Heart left ventricle (tissue), 16 donors: ENCODE measurements around the gene ANKMY2. TPM values are rescaled to one million over a fixed set of nuclear protein-coding genes. Genes with fewer than 3 reads are reported as not detected.

Source experiments
- ATAC-seq, 4 donors: fragments of 200-7000 bp; cut with Tn5 transposase; one replicate each; pipeline ENCODE4 v1.9.1; 2020 to 2022; ENCODE audit warnings: moderate library complexity in 4 of 4, mild to moderate bottlenecking in 3 of 4, moderate number of reproducible peaks in 1 of 4
- DNase-seq, 5 donors: peaks; one replicate each; pipeline ENCODE4 v3.0.0-alpha.2; 2020
- H3K27ac ChIP-seq, 12 donors: fragments of 200-600 bp; sonication (generic) in 4 of 12; one replicate each; pipeline versions ENCODE4 v1.5.0 to v1.8.0; 2016 to 2022; ENCODE audit warnings: mild to moderate bottlenecking in 2 of 12
- H3K27me3 ChIP-seq, 9 donors: fragments of 200-600 bp; sonication (generic) in 2 of 9; one replicate each; pipeline versions ENCODE4 v1.5.1 to v1.8.0; 2016 to 2022; ENCODE audit warnings: mild to moderate bottlenecking in 3 of 9
- H3K36me3 ChIP-seq, 9 donors: fragments of 200-600 bp; sonication (generic) in 2 of 9; one replicate each; pipeline versions ENCODE4 v1.5.0 to v1.8.0; 2018 to 2022; ENCODE audit warnings: mild to moderate bottlenecking in 2 of 9
- H3K4me1 ChIP-seq, 12 donors: fragments of 200-600 bp; sonication (generic) in 4 of 12; one replicate each; pipeline versions ENCODE4 v1.5.0 to v1.8.0; 2016 to 2022; ENCODE audit warnings: mild to moderate bottlenecking in 3 of 12
- H3K4me3 ChIP-seq, 12 donors: fragments of 200-600 bp; sonication (generic) in 4 of 12; one replicate each; pipeline versions ENCODE4 v1.5.0 to v1.8.0; 2017 to 2022; ENCODE audit warnings: mild to moderate bottlenecking in 9 of 12, moderate library complexity in 4 of 12
- H3K9me3 ChIP-seq, 12 donors: fragments of 200-600 bp; sonication (generic) in 4 of 12; one replicate each; pipeline versions ENCODE4 v1.5.0 to v1.8.0; 2016 to 2022; ENCODE audit warnings: mild to moderate bottlenecking in 1 of 12
- CTCF ChIP-seq, 12 donors: fragments of 200-600 bp; sonication (generic) in 4 of 12; IDR thresholded peaks; one replicate each; pipeline versions ENCODE4 v1.5.0 to v1.8.0; 2018 to 2022; ENCODE audit warnings: antibody characterized with exemption in 12 of 12, mild to moderate bottlenecking in 5 of 12
- POLR2A ChIP-seq, 2 donors: fragments of 450-650 bp; IDR thresholded peaks; one replicate each; pipeline ENCODE4 v1.6.1; 2017; ENCODE audit warnings: antibody characterized with exemption in 2 of 2, mild to moderate bottlenecking in 2 of 2, moderate library complexity in 2 of 2
- WGBS, 4 donors: extraction: QIAGEN DNeasy Blood & Tissue Kit in 2 of 4; methylation state at CpG; one replicate each; pipeline versions ENCODE4 v1.1.5 to v1.1.7; 2013 to 2018; 5-methylcytosine and 5-hydroxymethylcytosine counted together
- intact Hi-C, 10 donors: fragments of 100-400 bp; cut with DNase I; formaldehyde crosslinking; loops; one replicate each; pipeline versions ENCODE4 v1.11.1 to v1.14.2; 2022
- polyA plus RNA-seq, 2 donors: library from polyadenylated mRNA; stranded (reverse); fragments of 200-250 nt; gene quantifications; one replicate each; pipeline ENCODE4 v1.2.3, GENCODE V29; 2013
- total RNA-seq, 9 donors: library from RNA; depleted of rRNA in 2 of 9; stranded (reverse); fragments of >200 nt in 2 of 9; fragmentation: NEBNext Ultra II Directional in 3 of 9; extraction: Animal tissue kit (Norgen Biotek cat#: 25700) in 3 of 9; gene quantifications; one replicate each; pipeline versions ENCODE4 v1.1.0 to v1.2.4, GENCODE V29; 2016 to 2023
- donor health status: ischemic (EF 13 %, LVEDD 7.1; RV severe dilation, severe dysfunction).
- donor health status: healthy with polysubstance abuse.
- donor health status: DM: no; HTN: yes; CAD: no.
- donor health status: DM: no; HTN: no; CAD: no.
- donor health status: ischemic (EF 25% LVEDD 6.9; RV normal size, moderate dysfunction).
- donor health status: ischemic (EF 25% LVEDD 5.7; RV mildly dilated, moderate dysfunction).
- donor health status: healthy.
- donor health status: DM: yes; HTN: yes; CAD: no.
- donor health status: ischemic (EF 35%, LVEDD 5.7; RV mildly dilated, moderate dysfunction).
- donor health status: nonischemic (EF 11% LVEDD 7.7; RV severe dilation, severe dysfunction).
- donor health status: DM: yes; HTN: yes; CAD: no.
- donor health status: PGD.
- donor health status: ischemic (EF 29% LVEDD 5.4; RV normal size, mild dysfunction).
- donor health status: nonischemic (EF 23%, LVEDD 6.1; RV moderate dilation, normal function).

Gene ANKMY2
- total and polyA plus RNA-seq, 11 donors: 10.3 to 44.3 (median 28.0) TPM

GRCh38 chr7:16644636-16645592, 640 bp downstream of the ANKMY2 start:
- WGBS, 4 donors: 0 to 1% (median 0%) methylated on average over 39 to 57 of the region's 57 CpGs
- peaks cover 0 to 73% (median 54%) of the 10 kb centered on the region in 12 donors for H3K4me1 ChIP-seq
- peak; percentile 8 to 47 (median 35) for ATAC-seq
- peak overlapping the region; percentile 75 to 97 (median 94) for H3K27ac ChIP-seq
- TF ChIP-seq POLR2A (IDR thresholded peaks at IDR 0.05): peak in 1 of 2 donors; percentile 46
- no peak for TF ChIP-seq CTCF (IDR thresholded peaks at IDR 0.05)
- DNase-seq: peak; percentile 43 to 76 (median 56)
- H3K9me3 ChIP-seq: no peaks in the 10 kb centered on the region
- no peaks in the 10 kb centered on the region for H3K27me3 ChIP-seq
- H3K36me3 ChIP-seq: peaks cover 0 to 7% (median 0%) of the 10 kb centered on the region in 9 donors
- intact Hi-C loops: loop anchor here in 2 of 10 donors (5.0 to 10.0 kb wide), 3 partner anchors 102 to 960 kb away; partner anchors contain the start of gene MEOX2 (in 1 of the 2)
- peak overlapping the region; percentile 51 to 97 (median 86) for H3K4me3 ChIP-seq

- peak overlapping the region; percentile 51 to 97 (median 86) for H3K4me3 ChIP-seq
- 58 to 75% (median 68%) methylated on average over 4 of the region's 4 CpGs for WGBS, 4 donors
Measured at GRCh38 chr7:16644157-16644556, 1.4 kb downstream of the ANKMY2 start.

GRCh38 chr7:16638282-16639280, 7.0 kb downstream of the ANKMY2 start:
- no peak for DNase-seq
- WGBS, 4 donors: 32 to 43% (median 37%) methylated on average over 7 of the region's 7 CpGs
- no peak for TF ChIP-seq CTCF (IDR thresholded peaks at IDR 0.05)
- no peak for TF ChIP-seq POLR2A (IDR thresholded peaks at IDR 0.05)
- intact Hi-C loops: loop anchor here in 1 of 10 donors (5.0 kb wide), 1 partner anchor 1844 kb away; no protein-coding TSS in a partner anchor
- Histone ChIP-seq H3K27ac (peak overlapping the region in 11 of 12 donors; percentile 18 to 67 (median 41)), H3K4me1 (peaks cover 5 to 84% (median 62%) of the 10 kb centered on the region in 12 donors), H3K27me3 (no peaks in the 10 kb centered on the region), H3K9me3 (no peaks in the 10 kb centered on the region), H3K36me3 (peaks cover 0 to 15% (median 11%) of the 10 kb centered on the region in 9 donors), H3K4me3 (no peak overlapping the region)
- ATAC-seq: peak in 3 of 4 donors; percentile 26 to 40 (median 35)

More at GRCh38 chr7:16644157-16644556, 1.4 kb downstream of the ANKMY2 start:
- TF ChIP-seq CTCF (IDR thresholded peaks at IDR 0.05): no peak
- no peak for TF ChIP-seq POLR2A (IDR thresholded peaks at IDR 0.05)
- Histone ChIP-seq H3K27me3 (no peaks in the 10 kb centered on the region), H3K9me3 (no peaks in the 10 kb centered on the region), H3K27ac (peak overlapping the region in 11 of 12 donors; percentile 86 to 97 (median 94)), H3K4me1 (peaks cover 0 to 70% (median 55%) of the 10 kb centered on the region in 12 donors), H3K36me3 (peaks cover 0 to 7% (median 0%) of the 10 kb centered on the region in 9 donors)
- no peak for ATAC-seq
- no peak for DNase-seq
- intact Hi-C loops: loop anchor here in 2 of 10 donors (10.0 kb wide), 2 partner anchors 661 to 959 kb away; partner anchors contain the start of gene MEOX2 (in 1 of the 2)
